Fibroblast of gingiva (primary cell): Measurements from ENCODE around the gene AFAP1.

Experiments used
- DNase-seq: peaks from one replicate; pipeline ENCODE4 v3.0.0-alpha.2; 2011; ENCODE audit warnings: low read depth

AFAP1 gene

GRCh38 chr4:7892212-7893019 lies 47.2 kb downstream of the AFAP1 start:
- peak; percentile 45 for DNase-seq

GRCh38 chr4:7890635-7891393 lies 48.8 kb downstream of the AFAP1 start:
- DNase-seq, result peak; percentile 83

GRCh38 chr4:7887436-7887835 lies 52.2 kb downstream of the AFAP1 start:
- DNase-seq, result no peak

GRCh38 chr4:7886007-7886973 lies 53.4 kb downstream of the AFAP1 start:
- no peak for DNase-seq

GRCh38 chr4:7885216-7886006 lies 54.2 kb downstream of the AFAP1 start:
- no peak for DNase-seq

GRCh38 chr4:7880683-7881082 lies 59.0 kb downstream of the AFAP1 start:
- no peak for DNase-seq

GRCh38 chr4:7879127-7879526 lies 60.5 kb downstream of the AFAP1 start:
- DNase-seq, result no peak

- DNase-seq, result no peak
Measured at GRCh38 chr4:7878323-7878722, 61.3 kb downstream of the AFAP1 start.

- DNase-seq, result no peak
Measured at GRCh38 chr4:7877176-7877575, 62.5 kb downstream of the AFAP1 start.

- DNase-seq, result peak; percentile 25
Measured at GRCh38 chr4:7876201-7876875, 63.3 kb downstream of the AFAP1 start.

- DNase-seq, result no peak
Measured at GRCh38 chr4:7874838-7875237, 64.8 kb downstream of the AFAP1 start.

- peak; percentile 42 for DNase-seq
Measured at GRCh38 chr4:7873881-7874280, 65.8 kb downstream of the AFAP1 start.

GRCh38 chr4:7872264-7872771 lies 67.3 kb downstream of the AFAP1 start:
- DNase-seq, result peak; percentile 98

- no peak for DNase-seq
Measured at GRCh38 chr4:7871356-7871755, 68.3 kb downstream of the AFAP1 start.

- DNase-seq, result no peak
Measured at GRCh38 chr4:7868892-7869471, 70.7 kb downstream of the AFAP1 start.

GRCh38 chr4:7868436-7868775 lies 71.3 kb downstream of the AFAP1 start:
- DNase-seq, result no peak

GRCh38 chr4:7867701-7868435 lies 71.8 kb downstream of the AFAP1 start:
- DNase-seq, result no peak

GRCh38 chr4:7867191-7867590 lies 72.5 kb downstream of the AFAP1 start:
- DNase-seq, result no peak

GRCh38 chr4:7865533-7865932 lies 74.1 kb downstream of the AFAP1 start:
- DNase-seq, result no peak

GRCh38 chr4:7864685-7865084 lies 75.0 kb downstream of the AFAP1 start:
- no peak for DNase-seq
